GM21786 (cell line): Measurements from ENCODE around the gene NAMPT.
"Not testable (repeated sequence)": the region's sequence is repeated elsewhere in the genome, so short reads cannot be mapped to it uniquely, and the experiment has no call there.

ENCODE experiments used
- ATAC-seq: cut with Tn5 transposase; IDR thresholded peaks from one replicate; pipeline ENCODE4 v1.9.1; 2021; ENCODE audit not compliant: unreplicated experiment

NAMPT gene

GRCh38 chr7:106284714-106285050, at the start of gene NAMPT:
TSS of gene NAMPT (minus strand) at chr7:106284983. CDS start at chr7:106284884, 99 bp downstream.
- ATAC-seq, result no peak

GRCh38 chr7:106332201-106332600, 47.4 kb upstream of the NAMPT start:
- ATAC-seq, result no peak

GRCh38 chr7:106331441-106332175, 46.8 kb upstream of the NAMPT start:
- ATAC-seq, result no peak

DNA sequence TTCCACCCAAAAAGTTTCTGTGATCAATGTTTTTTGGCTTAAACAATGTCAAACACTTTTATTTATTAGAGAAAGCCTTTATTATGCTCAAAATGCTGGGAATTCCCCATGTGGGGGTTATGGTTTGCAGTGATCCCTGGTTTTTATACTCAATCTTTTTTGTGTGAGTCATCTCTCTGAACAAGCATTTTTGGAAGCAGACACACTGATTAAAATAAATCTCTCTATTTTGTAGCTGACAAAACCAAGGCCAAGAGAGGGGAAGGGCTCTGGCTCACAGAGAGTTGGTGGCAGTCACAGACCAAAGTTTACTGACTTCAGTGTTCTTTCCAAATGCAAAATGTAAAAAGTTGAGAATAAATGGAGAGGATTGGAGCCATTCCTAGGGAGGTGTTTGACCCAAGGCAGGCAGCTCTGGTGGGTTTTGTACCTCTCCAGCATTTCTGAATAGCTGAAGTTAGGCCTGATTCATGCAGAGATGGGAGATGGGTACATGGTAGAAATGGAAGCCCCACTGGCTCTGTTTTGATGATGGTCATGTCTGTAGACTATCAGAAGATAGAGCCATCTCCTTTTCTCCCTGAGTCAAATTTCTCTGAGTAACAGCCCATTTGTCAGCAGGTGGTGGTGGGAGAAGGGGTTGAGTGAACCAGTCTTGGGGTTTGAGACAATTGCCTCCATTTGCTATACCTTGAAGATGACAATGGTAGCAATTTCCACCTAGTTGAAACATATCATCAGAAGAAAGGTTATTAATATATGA, 45.4 kb upstream of the NAMPT start:
- ATAC-seq, result no peak

DNA sequence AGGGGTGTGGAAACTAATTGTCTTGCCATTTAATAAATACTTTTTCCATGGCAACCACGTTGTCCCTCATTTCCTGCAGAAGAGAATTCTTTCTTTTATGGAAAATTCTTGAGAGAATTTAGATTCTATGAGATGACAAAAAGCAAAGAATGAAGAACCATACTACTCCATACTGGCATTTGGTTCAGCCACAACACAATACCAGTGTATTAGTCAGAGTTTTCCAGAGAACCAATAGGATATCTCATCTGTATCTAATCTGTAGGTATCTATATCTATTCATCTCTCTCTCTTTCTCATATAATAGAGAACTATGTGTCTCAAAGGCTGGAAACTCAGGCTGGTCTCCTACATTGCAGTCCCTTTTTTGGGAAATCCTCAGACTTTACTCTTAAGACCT, 44.6 kb upstream of the NAMPT start:
- ATAC-seq, result no peak

- no peak for ATAC-seq
These were observed 43.0 kb upstream of the NAMPT start for GRCh38 chr7:106327538-106328481.

- ATAC-seq, result no peak
These were observed 42.1 kb upstream of the NAMPT start for GRCh38 chr7:106326594-106327537.

GRCh38 chr7:106324509-106324908, 39.7 kb upstream of the NAMPT start:
- ATAC-seq, result not testable (repeated sequence)

DNA sequence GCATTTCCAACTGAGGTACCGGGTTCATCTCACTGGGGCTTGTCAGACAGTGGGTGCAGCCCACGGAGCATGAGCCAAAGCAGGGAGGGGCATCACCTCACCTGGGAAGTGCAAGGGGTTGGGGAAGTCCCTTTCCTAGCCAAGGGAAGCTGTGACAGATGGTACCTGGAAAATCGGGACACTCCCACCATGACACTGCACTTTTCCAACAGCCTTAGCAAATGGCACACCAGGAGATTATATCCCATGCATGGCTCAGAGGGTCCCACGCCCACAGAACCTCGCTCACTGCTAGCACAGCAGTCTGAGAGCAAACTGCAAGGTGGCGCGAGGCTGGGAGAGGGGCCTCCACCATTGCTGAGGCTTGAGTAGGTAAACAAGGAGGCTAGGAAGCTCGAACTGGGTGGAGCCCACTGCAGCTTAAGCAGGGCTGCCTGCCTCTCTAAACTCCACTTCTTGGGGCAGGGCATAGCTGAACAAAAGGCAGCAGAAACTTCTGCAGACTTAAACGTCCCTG, 35.5 kb upstream of the NAMPT start:
- ATAC-seq, result not testable (repeated sequence)

GRCh38 chr7:106318482-106318881, 33.7 kb upstream of the NAMPT start:
- ATAC-seq, result no peak

DNA sequence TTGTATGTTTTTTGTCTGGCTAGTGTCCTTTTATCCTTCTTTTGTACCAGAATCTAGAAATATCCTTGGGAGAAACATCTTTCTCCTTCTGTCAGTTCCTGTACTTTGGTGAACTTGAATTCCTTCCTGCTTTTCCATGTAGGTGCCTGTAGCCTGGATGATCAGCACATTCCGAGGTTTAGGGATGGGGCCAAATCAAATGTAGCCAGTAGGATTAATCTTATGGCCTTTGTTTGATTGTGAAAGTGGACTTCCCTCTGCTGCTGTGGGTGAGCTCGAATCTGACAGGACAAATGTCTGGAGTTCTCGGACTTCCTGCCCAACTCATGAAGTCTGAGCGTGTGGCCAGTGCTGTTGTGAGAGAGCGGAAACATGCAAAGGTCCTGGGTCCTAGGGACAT, 33.2 kb upstream of the NAMPT start:
- no peak for ATAC-seq

GRCh38 chr7:106316947-106317346, 32.2 kb upstream of the NAMPT start:
- ATAC-seq, result no peak

GRCh38 chr7:106314875-106315274, 30.1 kb upstream of the NAMPT start:
- no peak for ATAC-seq

- ATAC-seq, result no peak
These were observed 29.2 kb upstream of the NAMPT start for GRCh38 chr7:106313966-106314365.

GRCh38 chr7:106313456-106313901, 28.7 kb upstream of the NAMPT start:
- no peak for ATAC-seq

DNA sequence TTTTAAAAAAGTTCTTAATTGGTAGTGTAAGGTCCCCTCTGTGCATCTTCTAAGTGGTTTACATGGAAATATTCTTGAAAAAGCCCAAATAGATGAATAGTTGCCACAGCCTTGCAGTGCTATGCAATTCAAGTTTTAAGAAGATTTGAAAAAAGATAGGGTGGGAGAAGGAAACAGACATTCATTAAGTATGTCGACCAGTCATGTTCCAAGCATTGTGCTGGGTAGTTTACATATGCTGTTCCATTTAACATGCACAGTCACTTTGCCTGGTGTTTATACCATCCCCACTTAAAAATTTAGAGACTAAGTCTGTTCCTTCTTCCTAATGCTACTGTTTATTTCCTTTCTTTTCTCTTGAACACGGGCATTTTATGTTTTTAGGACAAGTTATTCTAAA, 28.1 kb upstream of the NAMPT start:
- no peak for ATAC-seq

GRCh38 chr7:106312099-106312871, 27.5 kb upstream of the NAMPT start:
- ATAC-seq, result no peak

DNA sequence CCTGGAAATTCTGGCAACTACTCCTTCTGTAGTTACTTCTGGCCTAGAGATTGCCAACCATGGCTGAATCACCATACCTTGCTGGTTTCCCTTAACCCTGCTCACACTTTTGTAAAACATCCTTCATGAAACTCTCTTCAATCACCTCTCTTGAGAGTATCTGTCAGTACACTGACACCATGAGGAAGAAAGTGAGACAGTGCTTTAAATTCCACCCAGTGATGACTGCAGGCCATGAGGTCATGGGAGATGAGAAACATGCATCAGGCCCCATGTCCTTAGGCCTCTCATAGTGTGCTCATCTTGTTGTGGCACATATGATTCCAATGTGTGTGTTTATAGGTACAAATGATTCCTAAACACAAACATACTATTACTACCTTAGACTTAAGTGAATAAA, 24.6 kb upstream of the NAMPT start:
- no peak for ATAC-seq

GRCh38 chr7:106306256-106306655, 21.5 kb upstream of the NAMPT start:
- no peak for ATAC-seq
